Astrocyte (in vitro differentiated cells and primary cell): ENCODE results near the gene FGFR3.

ENCODE experiments used
- CTCF ChIP-seq: IDR thresholded peaks from 2 replicates; pipeline ENCODE4 v1.5.1; 2011; ENCODE audit warnings: low read depth, mild to moderate bottlenecking, inconsistent platforms, low read length, moderate library complexity; ENCODE audit not compliant: insufficient read depth
- EZH2 ChIP-seq: IDR thresholded peaks from 2 replicates; pipeline ENCODE4 v1.6.1; 2012; ENCODE audit warnings: mild to moderate bottlenecking, low read length, inconsistent platforms; ENCODE audit not compliant: insufficient read depth

DNA sequence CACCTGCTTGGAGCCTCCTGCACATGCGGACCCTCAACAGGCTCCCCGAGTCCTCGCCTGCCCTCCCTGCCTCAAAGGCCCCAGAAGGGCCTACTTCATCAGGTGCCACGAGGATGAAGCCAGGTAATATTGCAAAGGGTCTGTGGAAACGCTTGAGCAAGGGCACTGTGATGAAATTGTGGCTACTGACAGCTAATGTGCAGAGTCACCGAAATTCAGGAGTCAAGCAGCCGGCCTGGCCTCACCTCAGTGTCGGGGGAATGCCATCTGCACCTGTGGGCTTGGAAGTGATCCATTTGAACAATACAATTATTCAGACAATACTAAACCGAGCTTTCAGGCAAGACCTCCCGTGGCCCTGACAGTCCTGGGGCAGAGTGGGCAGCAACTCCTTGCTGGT, 3.1 kb upstream of the FGFR3 start:
- TF ChIP-seq CTCF: no peak
- no peak for TF ChIP-seq EZH2
